GM18505 (cell line): ENCODE results near the gene TYROBP.
"Not testable (repeated sequence)": the region's sequence is repeated elsewhere in the genome, so short reads cannot be mapped to it uniquely, and the experiment has no call there.

Experiments used
- ATAC-seq: cut with Tn5 transposase; IDR thresholded peaks from one replicate; pipeline ENCODE4 v1.9.1; 2021; ENCODE audit not compliant: unreplicated experiment
- POLR2A ChIP-seq: IDR thresholded peaks from 4 replicates; pipeline ENCODE4 v1.6.1; 2011; ENCODE audit warnings: borderline replicate concordance; ENCODE audit not compliant: insufficient read depth, insufficient read length; ENCODE audit errors: extremely low read depth

Gene TYROBP

DNA sequence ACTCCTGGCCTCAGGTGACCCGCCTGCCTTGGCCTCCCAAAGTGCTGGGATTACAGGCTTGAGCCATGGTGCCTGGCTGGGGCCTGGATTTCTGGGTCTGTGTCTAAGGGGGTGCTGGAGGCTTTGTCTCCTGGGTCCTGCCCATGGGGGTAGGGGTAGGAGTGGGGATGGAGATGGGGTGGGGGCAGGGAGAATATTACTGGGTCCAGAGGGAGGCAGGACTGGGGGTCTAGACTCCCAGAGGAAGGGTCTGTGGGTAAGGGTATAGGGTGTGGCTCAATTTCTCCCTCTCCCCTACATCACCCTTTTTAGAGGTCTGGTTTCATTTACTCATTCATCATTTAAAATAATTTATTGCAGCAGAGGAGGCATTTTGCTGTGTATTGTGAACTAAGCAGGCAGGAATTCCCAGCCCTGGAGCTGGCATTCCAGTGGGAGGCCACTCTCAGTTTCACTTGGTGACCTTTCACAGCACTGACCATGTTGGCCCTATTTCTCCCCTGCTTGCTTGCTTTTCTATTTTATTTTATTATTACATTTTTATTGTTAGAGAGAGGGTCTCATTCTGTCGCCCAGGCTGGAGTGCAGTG lies 6.9 kb downstream of the TYROBP start:
- TF ChIP-seq POLR2A = no peak
- ATAC-seq = no peak

- peak; percentile 40 for TF ChIP-seq POLR2A
- peak; percentile 41 for ATAC-seq
Observed at GRCh38 chr19:35899547-35900214, 8.4 kb downstream of the TYROBP start.

DNA sequence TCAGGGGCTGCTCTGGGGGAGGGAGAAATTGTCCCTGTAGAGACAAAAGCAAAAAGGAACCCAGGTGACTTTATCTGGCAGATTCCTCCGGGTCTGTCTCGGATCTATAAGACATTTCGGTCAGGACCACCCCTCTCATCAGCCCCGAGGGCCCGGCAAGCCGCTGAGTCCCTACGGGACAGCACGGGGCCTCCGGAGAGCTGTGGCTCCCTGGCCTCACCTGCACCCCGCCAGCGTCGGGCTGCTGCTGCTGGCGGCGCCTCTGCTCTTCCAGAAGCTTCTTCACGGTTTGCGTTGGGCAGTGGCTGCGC lies 9.6 kb downstream of the TYROBP start:
- ATAC-seq = no peak

GRCh38 chr19:35897706-35898451 lies 10.2 kb downstream of the TYROBP start:
- ATAC-seq = no peak
- no peak for TF ChIP-seq POLR2A

More for the DNA sequence above, 9.6 kb downstream of the TYROBP start:
- no peak for TF ChIP-seq POLR2A

DNA sequence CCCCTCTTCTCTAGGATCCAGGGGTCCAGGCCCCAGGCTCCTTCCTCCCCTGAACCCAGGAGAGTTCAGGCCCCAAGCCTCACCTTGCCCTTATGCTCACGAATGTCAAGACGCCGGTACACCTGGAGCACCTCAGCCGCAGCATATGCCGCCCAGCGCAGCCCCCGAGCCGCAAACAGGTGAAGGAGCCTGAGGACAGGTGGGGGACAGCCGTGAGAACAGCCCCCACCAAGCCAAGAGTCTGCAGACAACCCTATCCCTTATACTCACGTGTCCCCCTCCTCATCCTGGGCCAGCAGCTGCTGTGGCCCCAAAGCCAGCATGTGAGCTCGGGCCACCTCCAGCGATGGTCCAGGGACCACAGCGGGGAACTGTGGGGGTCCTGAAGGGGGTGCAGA lies 11.5 kb downstream of the TYROBP start:
- no peak for ATAC-seq
- no peak for TF ChIP-seq POLR2A

DNA sequence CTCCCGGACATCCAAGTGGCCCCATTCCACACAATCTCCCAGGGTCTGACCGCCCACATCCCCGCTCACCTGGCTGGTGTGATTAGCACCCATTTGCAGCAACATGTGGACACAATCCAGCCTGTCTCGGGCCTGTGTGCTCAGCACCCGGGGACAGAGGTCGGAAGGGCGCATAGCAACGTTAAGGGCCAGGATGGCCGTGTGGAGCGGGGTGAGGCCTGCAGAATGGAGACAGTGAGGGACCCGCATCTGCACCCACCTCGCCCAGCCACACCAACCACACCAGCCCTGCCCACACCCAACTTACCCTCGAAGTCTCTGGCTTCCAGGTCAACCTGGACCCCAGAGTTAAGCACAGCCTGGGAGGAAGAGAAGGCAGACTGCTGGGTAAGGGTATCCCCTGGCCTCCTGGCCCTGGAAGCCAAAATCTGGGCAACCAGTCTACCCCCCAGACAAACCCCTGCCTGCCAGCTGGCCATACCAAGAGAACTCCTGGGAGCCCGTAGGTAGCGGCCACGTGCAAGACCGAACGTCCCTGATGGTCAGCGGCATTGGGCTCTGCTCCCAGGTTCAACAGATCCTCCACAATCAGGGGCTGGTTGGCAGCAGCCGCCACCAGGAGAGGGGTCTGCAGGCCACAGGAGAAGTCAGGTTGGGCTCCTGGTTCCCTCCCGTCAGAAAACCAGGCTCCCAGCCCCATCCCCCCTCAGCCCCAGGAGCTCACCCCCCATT lies 12.0 kb downstream of the TYROBP start:
- ATAC-seq = no peak
- TF ChIP-seq POLR2A = no peak

DNA sequence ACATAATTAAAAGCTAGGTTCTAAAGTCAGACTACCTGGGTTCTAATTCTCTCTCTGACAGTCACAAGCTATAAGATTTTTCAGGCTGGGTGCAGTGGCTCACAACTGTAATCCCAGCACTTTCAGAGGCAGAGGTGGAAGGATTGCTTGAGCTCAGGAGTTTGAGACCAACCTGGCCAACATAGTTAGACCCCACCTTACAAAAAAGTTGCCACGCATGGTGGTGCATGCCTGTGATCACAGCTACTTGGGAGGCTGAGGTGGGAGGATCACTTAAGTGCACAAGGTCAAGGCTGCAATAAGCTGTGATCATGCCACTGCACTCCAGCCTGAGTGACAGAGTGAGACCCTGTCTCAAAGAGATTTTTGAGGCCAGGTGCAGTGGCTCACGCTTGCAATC lies 13.8 kb downstream of the TYROBP start:
- ATAC-seq = no peak
- TF ChIP-seq POLR2A = no peak

DNA sequence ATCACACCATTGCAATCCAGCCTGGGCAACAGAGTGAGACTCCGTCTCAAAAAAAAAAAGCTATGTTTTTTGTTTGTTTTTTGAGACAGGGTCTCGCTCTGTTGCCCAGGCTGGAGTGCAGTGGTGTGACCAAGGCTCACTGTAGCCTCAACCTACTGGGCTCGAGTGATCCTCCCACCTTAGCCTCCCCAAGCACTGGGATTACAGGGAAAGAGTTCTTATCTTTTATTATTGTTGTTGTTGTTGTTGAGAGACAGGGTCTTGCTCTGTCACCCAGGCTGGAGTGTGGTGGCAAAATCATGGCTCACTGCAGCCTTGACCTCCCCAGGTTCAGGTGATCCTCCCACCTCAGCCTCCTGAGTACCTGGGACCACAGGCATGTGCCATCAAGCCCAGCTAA lies 16.3 kb downstream of the TYROBP start:
- ATAC-seq = not testable (repeated sequence)

DNA sequence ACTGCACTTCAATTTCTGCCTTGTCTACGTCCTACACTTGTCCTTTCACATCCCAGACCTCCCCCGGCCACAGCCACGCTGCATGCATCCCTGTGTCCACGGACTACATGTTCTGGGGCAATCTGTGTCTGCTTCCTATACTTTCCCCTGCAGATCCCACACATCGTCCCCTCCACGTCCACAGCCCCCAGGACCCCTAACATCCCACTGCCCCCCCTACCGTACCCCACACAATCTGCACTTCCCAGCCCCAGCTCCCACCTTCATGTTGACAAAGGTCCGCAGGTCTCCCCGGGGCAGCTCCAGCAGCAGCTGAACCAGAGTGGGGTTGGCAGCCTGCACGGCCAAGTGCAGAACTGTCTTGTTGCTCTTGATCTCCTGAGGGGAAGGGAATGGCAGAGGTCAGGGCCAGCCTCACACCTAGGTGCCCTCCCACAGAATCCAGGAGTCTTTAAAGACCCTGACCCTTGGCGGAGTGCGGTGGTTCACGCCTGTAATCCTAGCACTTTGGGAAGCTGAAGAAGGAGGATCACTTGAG lies 17.9 kb downstream of the TYROBP start:
- TF ChIP-seq POLR2A = peak; percentile 25

DNA sequence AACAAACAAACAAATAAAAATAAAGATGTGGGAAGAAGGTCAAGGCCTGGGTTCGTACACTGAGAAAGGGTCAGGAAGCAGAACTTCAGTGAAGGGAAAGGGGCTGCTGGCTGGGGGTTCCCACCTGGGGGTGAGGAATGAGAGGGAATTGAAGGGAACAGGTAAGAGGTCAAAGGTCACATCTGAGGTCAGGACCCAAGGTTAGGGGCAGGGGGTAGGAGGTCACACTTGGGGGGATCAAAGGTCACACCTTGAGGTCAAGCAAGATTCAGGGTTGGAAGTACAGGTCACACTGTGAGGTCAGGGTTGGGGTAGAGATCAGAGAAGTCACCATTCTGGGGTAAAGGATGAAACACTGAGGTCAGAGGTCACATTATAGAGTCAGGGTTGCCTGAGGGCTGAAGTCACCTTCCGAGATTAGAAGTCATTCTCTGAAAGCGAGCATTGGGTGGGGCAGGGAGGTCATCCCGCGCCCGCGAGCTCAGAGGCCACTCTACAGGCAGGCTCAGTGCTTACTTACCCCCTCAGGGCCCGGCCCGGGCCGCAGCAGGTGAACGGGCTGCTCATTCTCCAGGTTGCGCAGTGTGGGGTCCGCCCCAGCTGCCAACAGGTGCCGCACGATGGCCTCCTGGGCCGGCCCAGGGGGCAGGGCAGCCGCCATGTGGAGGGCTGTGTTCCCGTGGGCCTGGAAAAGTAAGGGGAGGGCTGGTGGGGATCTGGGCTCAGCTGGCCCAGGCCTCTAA lies 18.6 kb downstream of the TYROBP start:
- no peak for TF ChIP-seq POLR2A
- ATAC-seq = no peak

More for the DNA sequence above, 17.9 kb downstream of the TYROBP start:
- ATAC-seq = no peak

- TF ChIP-seq POLR2A = no peak
- ATAC-seq = no peak
Observed at GRCh38 chr19:35888398-35888797, 19.7 kb downstream of the TYROBP start.

GRCh38 chr19:35887197-35887596 lies 20.9 kb downstream of the TYROBP start:
- ATAC-seq = no peak
- TF ChIP-seq POLR2A = no peak

DNA sequence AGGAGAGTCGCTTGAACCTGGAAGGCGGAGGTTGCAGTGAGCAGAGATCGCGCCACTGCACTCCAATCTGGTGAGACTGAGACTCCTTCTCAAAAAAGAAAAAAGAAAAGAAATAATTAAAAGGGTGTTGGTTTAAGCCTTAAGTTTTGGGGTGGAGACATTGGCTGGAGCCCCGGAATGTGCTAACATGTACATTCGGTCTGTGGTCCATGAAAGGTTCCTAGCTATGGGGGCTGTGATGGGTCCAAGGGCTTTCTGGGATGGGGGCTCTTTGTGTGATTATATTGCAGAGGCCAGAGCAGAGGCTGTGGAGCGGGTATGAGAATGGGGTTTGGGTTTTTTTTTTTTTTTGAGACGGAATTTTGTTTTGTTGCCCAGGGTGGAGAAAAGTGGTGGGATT lies 22.2 kb downstream of the TYROBP start:
- peak; percentile 26 for TF ChIP-seq POLR2A
- no peak for ATAC-seq
